Prostate gland (tissue), 2 donors: Measurements from ENCODE around the gene PDP2. TPM values are rescaled to one million over a fixed set of nuclear protein-coding genes. Genes with fewer than 3 reads are reported as not detected.

Source experiments
- DNase-seq: peaks from one replicate; pipeline ENCODE4 v3.0.0-alpha.2; 2019; ENCODE audit warnings: low spot score
- H3K27ac ChIP-seq, 2 donors: fragments of 200-600 bp; sonication (generic); 2 replicates each; pipeline ENCODE4 v1.5.1; 2017 to 2019
- H3K27me3 ChIP-seq: fragments of 200-600 bp; sonication (generic); replicated peaks from 2 replicates; pipeline ENCODE4 v1.5.1; 2019; ENCODE audit not compliant: insufficient read depth
- H3K36me3 ChIP-seq, 2 donors: fragments of 200-600 bp; sonication (generic); 1 replicate in 1 of 2; 2 replicates in 1 of 2; pipeline versions ENCODE4 v1.5.1 to v1.8.1; 2017 to 2019
- H3K4me1 ChIP-seq: fragments of 200-600 bp; sonication (generic); replicated peaks from 2 replicates; pipeline ENCODE4 v1.5.1; 2019
- H3K4me3 ChIP-seq, 2 donors: fragments of 200-600 bp; sonication (generic); 2 replicates each; pipeline ENCODE4 v1.5.1; 2017 to 2019
- H3K9me3 ChIP-seq: fragments of 200-600 bp; sonication (generic); 2 replicates; pipeline ENCODE4 v1.5.1; 2017
- POLR2A ChIP-seq: fragments of 450-650 bp; IDR thresholded peaks from one replicate; pipeline ENCODE4 v1.6.1; 2016; ENCODE audit warnings: antibody characterized with exemption, mild to moderate bottlenecking
- POLR2AphosphoS5 ChIP-seq: sonication (generic); formaldehyde crosslinking; IDR thresholded peaks from one replicate; pipeline ENCODE4 v1.6.1; 2017; ENCODE audit warnings: antibody characterized with exemption
- WGBS: methylation state at CpG from one replicate; pipeline ENCODE4 v1.1.5; 2018; 5-methylcytosine and 5-hydroxymethylcytosine counted together
- intact Hi-C: fragments of 100-400 bp; cut with DNase I; formaldehyde crosslinking; loops from one replicate; pipeline ENCODE4 v1.14.2; 2022
- total RNA-seq, 2 donors: library from RNA; depleted of rRNA; stranded (reverse); fragments of >200 nt; gene quantifications; one replicate each; pipeline ENCODE4 v1.1.0, GENCODE V29; 2016
- TF ChIP-seq, protein P1 (sequence below), 4 experiments: fragments of 200-600 bp in 2 of 4; fragments of 450-650 bp in 2 of 4; sonication (generic) in 2 of 4; IDR thresholded peaks; 1 replicate in 3 of 4; 2 replicates in 1 of 4; pipeline ENCODE4 v1.5.1; 2016 to 2019; ENCODE audit warnings: antibody characterized with exemption in 4 of 4, mild to moderate bottlenecking in 2 of 4, moderate library complexity in 2 of 4

Gene PDP2
- total RNA-seq, 2 donors from 2014 or later = 9.2 to 21.9 TPM

DNA sequence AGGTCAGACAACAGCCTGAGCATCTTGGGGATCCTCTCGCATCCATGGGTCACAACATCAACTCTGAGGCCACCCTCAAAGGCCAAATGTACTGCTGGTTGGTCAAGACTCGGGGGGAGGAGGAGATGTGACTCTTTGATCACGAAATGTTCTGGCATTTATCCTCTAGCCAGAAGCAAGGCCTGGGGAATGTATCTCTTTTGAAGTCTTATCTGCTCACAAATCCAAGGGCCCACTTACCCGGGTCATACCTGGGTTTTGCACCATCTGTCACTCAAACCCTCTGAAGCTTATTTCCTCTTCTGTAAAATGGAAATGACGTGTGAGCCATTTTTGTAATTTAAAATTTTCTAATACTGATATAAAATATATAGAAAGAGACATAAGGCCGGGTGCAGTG lies 22.9 kb upstream of the PDP2 start:
- Histone ChIP-seq H3K4me1 (no peaks in the 10 kb centered on the region), H3K9me3 (no peaks in the 10 kb centered on the region), H3K27ac (no peak overlapping the region), H3K4me3 (no peak overlapping the region), H3K36me3 (no peaks in the 10 kb centered on the region), H3K27me3 (no peaks in the 10 kb centered on the region)
- 75% methylated on average over 6 of the region's 6 CpGs for WGBS
- no peak for DNase-seq
- intact Hi-C loops = no loop called here
- TF ChIP-seq POLR2AphosphoS5 = no peak
- TF ChIP-seq POLR2A = no peak
- TF ChIP-seq, protein P1, sequence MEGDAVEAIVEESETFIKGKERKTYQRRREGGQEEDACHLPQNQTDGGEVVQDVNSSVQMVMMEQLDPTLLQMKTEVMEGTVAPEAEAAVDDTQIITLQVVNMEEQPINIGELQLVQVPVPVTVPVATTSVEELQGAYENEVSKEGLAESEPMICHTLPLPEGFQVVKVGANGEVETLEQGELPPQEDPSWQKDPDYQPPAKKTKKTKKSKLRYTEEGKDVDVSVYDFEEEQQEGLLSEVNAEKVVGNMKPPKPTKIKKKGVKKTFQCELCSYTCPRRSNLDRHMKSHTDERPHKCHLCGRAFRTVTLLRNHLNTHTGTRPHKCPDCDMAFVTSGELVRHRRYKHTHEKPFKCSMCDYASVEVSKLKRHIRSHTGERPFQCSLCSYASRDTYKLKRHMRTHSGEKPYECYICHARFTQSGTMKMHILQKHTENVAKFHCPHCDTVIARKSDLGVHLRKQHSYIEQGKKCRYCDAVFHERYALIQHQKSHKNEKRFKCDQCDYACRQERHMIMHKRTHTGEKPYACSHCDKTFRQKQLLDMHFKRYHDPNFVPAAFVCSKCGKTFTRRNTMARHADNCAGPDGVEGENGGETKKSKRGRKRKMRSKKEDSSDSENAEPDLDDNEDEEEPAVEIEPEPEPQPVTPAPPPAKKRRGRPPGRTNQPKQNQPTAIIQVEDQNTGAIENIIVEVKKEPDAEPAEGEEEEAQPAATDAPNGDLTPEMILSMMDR (IDR thresholded peaks at IDR 0.05) = no peak

DNA sequence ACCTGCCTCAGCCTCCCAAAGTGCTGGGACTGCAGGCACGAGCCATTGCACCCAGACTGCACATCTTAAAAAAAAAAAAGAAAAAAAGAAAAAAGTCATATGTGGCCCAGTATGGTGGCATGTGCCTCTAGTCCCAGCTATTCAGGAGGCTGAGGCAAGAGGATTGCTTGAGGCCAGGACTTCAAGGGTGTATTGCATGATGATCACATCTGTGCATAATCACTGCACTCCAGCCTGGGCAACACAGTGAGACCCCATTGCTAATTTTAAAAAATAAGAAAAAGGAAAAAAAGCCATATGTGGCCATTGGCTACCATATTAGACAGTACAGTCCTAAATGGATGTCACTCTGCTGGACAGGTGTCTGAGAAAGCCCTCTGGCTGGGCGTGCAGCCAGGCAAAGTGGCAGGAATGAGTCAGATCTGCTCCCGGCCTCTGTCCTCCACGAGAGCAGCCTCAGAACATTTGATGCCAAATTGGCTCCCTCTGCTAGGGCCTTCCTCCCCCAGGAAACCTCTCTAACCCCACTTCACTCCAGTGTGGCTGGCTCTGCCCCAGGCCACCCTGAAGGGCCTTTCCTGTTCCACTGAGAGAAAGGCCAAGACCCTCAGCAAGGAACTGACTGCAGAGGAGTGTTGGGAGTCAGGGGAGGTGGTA lies 21.4 kb upstream of the PDP2 start:
- Histone ChIP-seq H3K36me3 (no peaks in the 10 kb centered on the region), H3K4me3 (no peak overlapping the region), H3K4me1 (no peaks in the 10 kb centered on the region), H3K9me3 (no peaks in the 10 kb centered on the region), H3K27ac (no peak overlapping the region), H3K27me3 (no peaks in the 10 kb centered on the region)
- no peak for DNase-seq
- 49% methylated on average over 4 of the region's 4 CpGs for WGBS
- TF ChIP-seq POLR2AphosphoS5 (no peak), POLR2A (no peak)
- TF ChIP-seq, protein P1 (IDR thresholded peaks at IDR 0.05) = no peak
- intact Hi-C loops = no loop called here

DNA sequence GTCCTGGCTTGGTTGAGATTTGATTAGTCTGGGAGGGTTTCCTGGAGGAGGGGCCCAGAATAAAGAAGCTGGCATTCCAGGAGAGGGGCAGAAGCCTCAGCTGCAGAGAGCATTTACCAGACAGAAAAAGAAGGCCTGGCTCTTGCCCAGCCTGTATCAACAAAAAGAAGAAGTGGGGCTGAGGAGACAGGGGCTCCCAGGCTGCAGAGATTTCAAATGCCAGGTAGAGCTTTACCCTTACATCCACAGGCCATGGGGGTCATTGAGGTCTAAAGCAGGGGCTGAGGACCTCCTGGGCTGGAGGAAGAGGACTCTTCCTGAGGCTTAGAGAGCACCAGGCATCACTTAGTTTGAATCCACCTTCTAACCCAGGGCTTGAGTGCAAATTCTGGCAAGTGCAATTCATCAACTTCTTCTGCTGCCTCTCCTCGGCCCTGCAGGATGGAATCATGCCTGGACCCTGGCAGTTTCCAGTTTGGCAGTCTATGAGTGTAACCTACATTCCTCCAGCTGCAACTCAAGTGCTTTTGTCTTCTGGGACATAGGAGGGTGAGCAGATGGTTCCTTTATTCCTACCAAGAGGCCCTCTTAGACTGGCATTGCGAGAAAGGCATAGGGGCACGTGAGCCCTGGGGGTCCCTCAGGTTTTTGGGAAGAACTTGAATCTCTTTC lies 20.8 kb upstream of the PDP2 start:
- Histone ChIP-seq H3K4me3 (no peak overlapping the region), H3K4me1 (no peaks in the 10 kb centered on the region), H3K36me3 (no peaks in the 10 kb centered on the region), H3K27ac (no peak overlapping the region), H3K27me3 (no peaks in the 10 kb centered on the region), H3K9me3 (no peaks in the 10 kb centered on the region)
- 76% methylated on average over 3 of the region's 3 CpGs for WGBS
- intact Hi-C loops = loop anchor here (10.0 kb wide), 1 partner anchor 455 kb away; no protein-coding TSS in a partner anchor
- TF ChIP-seq POLR2A (no peak), POLR2AphosphoS5 (no peak)
- TF ChIP-seq, protein P1 (IDR thresholded peaks at IDR 0.05) = no peak
- DNase-seq = no peak

DNA sequence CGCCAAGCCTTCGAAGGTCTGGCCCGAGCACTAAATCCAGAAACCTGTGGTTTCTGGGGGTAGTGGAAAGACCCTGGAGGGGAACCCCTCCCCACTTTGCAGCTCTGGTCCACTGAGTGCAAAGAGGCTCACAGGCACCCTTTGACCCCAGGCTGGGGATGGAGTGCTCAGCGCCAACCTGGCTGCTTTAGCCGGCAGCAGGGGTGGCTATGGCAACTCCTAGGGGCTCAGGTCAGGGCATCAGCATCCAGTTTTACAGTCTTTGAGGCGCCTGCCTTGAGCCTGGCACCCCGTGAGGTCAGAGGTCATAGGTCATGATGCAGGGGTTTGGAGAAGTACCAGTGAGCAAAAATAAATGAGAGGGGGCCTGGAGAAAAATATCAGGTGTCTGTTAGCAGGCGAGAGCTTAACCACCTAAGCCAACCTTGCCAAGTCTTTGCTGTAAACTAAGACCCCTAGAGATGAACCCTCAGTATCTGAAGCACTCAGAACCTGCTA lies 18.2 kb upstream of the PDP2 start:
- H3K9me3 ChIP-seq = no peaks in the 10 kb centered on the region
- H3K27ac ChIP-seq = no peak overlapping the region
- 92% methylated on average over 8 of the region's 8 CpGs for WGBS
- intact Hi-C loops = loop anchor here (10.0 kb wide), 1 partner anchor 457 kb away; no protein-coding TSS in a partner anchor
- TF ChIP-seq POLR2A (no peak), POLR2AphosphoS5 (no peak)
- TF ChIP-seq, protein P1 (IDR thresholded peaks at IDR 0.05) = no peak
- H3K36me3 ChIP-seq = no peaks in the 10 kb centered on the region
- no peaks in the 10 kb centered on the region for H3K4me1 ChIP-seq
- H3K4me3 ChIP-seq = no peak overlapping the region
- no peak for DNase-seq
- H3K27me3 ChIP-seq = no peaks in the 10 kb centered on the region
